H1 (cell line): Measurements from ENCODE around the gene CDH15. TPM values are rescaled to one million over a fixed set of nuclear protein-coding genes. Genes with fewer than 3 reads are reported as not detected.

Experiments used
- GTF2F1 ChIP-seq: IDR thresholded peaks from 2 replicates; pipeline ENCODE4 v1.6.1; 2012; ENCODE audit warnings: low read depth, low read length, improper control_type of control experiment, borderline replicate concordance
- SP2 ChIP-seq: IDR thresholded peaks from 2 replicates; pipeline ENCODE4 v1.6.1; 2012; ENCODE audit warnings: mild to moderate bottlenecking, low read length, inconsistent platforms
- polyA plus RNA-seq, 7 experiments: library from polyadenylated mRNA; depleted of rRNA in 3 of 7; stranded (reverse) in 5 of 7; unstranded in 2 of 7; fragments of >200 nt in 5 of 7; fragments of 200-250 nt in 2 of 7; gene quantifications; 1 replicate in 5 of 7; 2 replicates in 1 of 7; 4 replicates in 1 of 7; pipeline versions ENCODE4 v1.2.1 to v1.2.3, GENCODE V29; 2011 to 2013; ENCODE audit warnings: missing spikeins in 2 of 7, mixed read lengths in 2 of 7
- total RNA-seq: library from RNA; stranded (reverse); fragmentation: NEBNext Ultra II Directional; extraction: Animal tissue kit (Norgen Biotek cat#: 25700); gene quantifications from 2 replicates; pipeline ENCODE4 v1.2.1, GENCODE V29; 2021

Gene CDH15
- total and polyA plus RNA-seq, 2 of the 8 experiments (the other 6 are each of a cell fraction or from before 2014, with no cell fraction given): 0.50 to 0.82 TPM

GRCh38 chr16:89187032-89187769 lies 15.7 kb downstream of the CDH15 start (continued):
- TF ChIP-seq SP2 (no peak), GTF2F1 (no peak)
